H9 (cell line): ENCODE measurements around the gene BTBD7. TPM values are rescaled to one million over a fixed set of nuclear protein-coding genes. Genes with fewer than 3 reads are reported as not detected.

Experiments used
- DNase-seq: peaks from one replicate; pipeline ENCODE4 v3.0.0-alpha.2; 2017
- H2AFZ ChIP-seq: one replicate; pipeline ENCODE4 v1.6.1; 2013; ENCODE audit warnings: mild to moderate bottlenecking, low read length, control low read depth, moderate library complexity
- H2AK5ac ChIP-seq: 2 replicates; pipeline ENCODE4 v1.6.1; 2013; ENCODE audit warnings: low read length, control low read depth, mixed read lengths; ENCODE audit not compliant: insufficient read length
- H2BK120ac ChIP-seq: one replicate; pipeline ENCODE4 v1.6.1; 2013; ENCODE audit warnings: low read depth, mild to moderate bottlenecking, low read length, control low read depth, inconsistent platforms; ENCODE audit not compliant: poor library complexity, severe bottlenecking
- H2BK12ac ChIP-seq: 2 replicates; pipeline ENCODE4 v1.6.1; 2013; ENCODE audit warnings: low read length, control low read depth, mixed read lengths, low read depth; ENCODE audit not compliant: insufficient read length
- H2BK15ac ChIP-seq: 2 replicates; pipeline ENCODE4 v1.6.1; 2013; ENCODE audit warnings: low read depth, low read length, control low read depth
- H2BK20ac ChIP-seq: one replicate; pipeline ENCODE4 v1.6.1; 2013; ENCODE audit warnings: low read depth, mild to moderate bottlenecking, low read length, control low read depth, inconsistent platforms; ENCODE audit not compliant: poor library complexity, severe bottlenecking
- H2BK5ac ChIP-seq: 2 replicates; pipeline ENCODE4 v1.6.1; 2013; ENCODE audit warnings: low read length, control low read depth, mixed read lengths; ENCODE audit not compliant: insufficient read length
- H3K14ac ChIP-seq: 2 replicates; pipeline ENCODE4 v1.6.1; 2013; ENCODE audit warnings: low read length, control low read depth; ENCODE audit not compliant: insufficient read depth
- H3K18ac ChIP-seq: 2 replicates; pipeline ENCODE4 v1.6.1; 2013; ENCODE audit warnings: low read depth, mild to moderate bottlenecking, mixed read lengths, low read length, control low read depth; ENCODE audit not compliant: insufficient read length
- H3K23ac ChIP-seq: 2 replicates; pipeline ENCODE4 v1.6.1; 2013; ENCODE audit warnings: low read length, control low read depth, mixed read lengths, low read depth; ENCODE audit not compliant: insufficient read length
- H3K23me2 ChIP-seq: 2 replicates; pipeline ENCODE4 v1.6.1; 2013; ENCODE audit warnings: low read depth, mild to moderate bottlenecking, mixed read lengths, low read length, control low read depth; ENCODE audit not compliant: insufficient read length, poor library complexity, severe bottlenecking
- H3K27ac ChIP-seq: 2 replicates; pipeline ENCODE4 v1.5.1; 2013; ENCODE audit warnings: low read length, control low read depth, mixed read lengths, low read depth; ENCODE audit not compliant: insufficient read length
- H3K27me3 ChIP-seq: 2 replicates; pipeline ENCODE4 v1.6.1; 2013; ENCODE audit warnings: low read length, control low read depth, inconsistent platforms; ENCODE audit not compliant: insufficient read depth
- H3K4ac ChIP-seq: 2 replicates; pipeline ENCODE4 v1.6.1; 2013; ENCODE audit warnings: low read depth, mild to moderate bottlenecking, control low read depth, inconsistent platforms, low read length, moderate library complexity
- H3K4me1 ChIP-seq: 2 replicates; pipeline ENCODE4 v1.6.1; 2013; ENCODE audit warnings: low read length, control low read depth, inconsistent platforms; ENCODE audit not compliant: insufficient read depth
- H3K4me2 ChIP-seq: 2 replicates; pipeline ENCODE4 v1.6.1; 2013; ENCODE audit warnings: low read length, control low read depth, mixed read lengths; ENCODE audit not compliant: insufficient read length, insufficient read depth
- H3K56ac ChIP-seq: 2 replicates; pipeline ENCODE4 v1.6.1; 2013; ENCODE audit warnings: low read depth, mild to moderate bottlenecking, mixed read lengths, low read length, control low read depth; ENCODE audit not compliant: insufficient read length
- H3K79me1 ChIP-seq: 2 replicates; pipeline ENCODE4 v1.6.1; 2013; ENCODE audit warnings: low read depth, mild to moderate bottlenecking, moderate library complexity, low read length, control low read depth, inconsistent platforms; ENCODE audit not compliant: insufficient read depth, poor library complexity, severe bottlenecking
- H3K79me2 ChIP-seq: 2 replicates; pipeline ENCODE4 v1.6.1; 2013; ENCODE audit warnings: low read length, control low read depth, inconsistent platforms; ENCODE audit not compliant: insufficient read depth
- H3K9ac ChIP-seq: 2 replicates; pipeline ENCODE4 v1.6.1; 2013; ENCODE audit warnings: low read length, control low read depth, mixed read lengths; ENCODE audit not compliant: insufficient read length; ENCODE audit errors: extremely low read depth
- H3K9me3 ChIP-seq: one replicate; pipeline ENCODE4 v1.6.1; 2013; ENCODE audit warnings: low read depth, low read length, inconsistent platforms; ENCODE audit not compliant: control insufficient read depth
- H3T11ph ChIP-seq: one replicate; pipeline ENCODE4 v1.6.1; 2013; ENCODE audit warnings: mild to moderate bottlenecking, low read length, control low read depth, inconsistent platforms
- H4K20me1 ChIP-seq: one replicate; pipeline ENCODE4 v1.6.1; 2013; ENCODE audit not compliant: control insufficient read depth, insufficient read length, insufficient read depth
- H4K5ac ChIP-seq: 2 replicates; pipeline ENCODE4 v1.6.1; 2013; ENCODE audit warnings: low read depth, mild to moderate bottlenecking, mixed read lengths, low read length, control low read depth; ENCODE audit not compliant: insufficient read length
- H4K8ac ChIP-seq: replicated peaks from 2 replicates; pipeline ENCODE4 v1.6.1; 2013; ENCODE audit warnings: low read length, control low read depth, mixed read lengths, low read depth; ENCODE audit not compliant: insufficient read length
- H4K91ac ChIP-seq: 2 replicates; pipeline ENCODE4 v1.6.1; 2013; ENCODE audit warnings: low read depth, mild to moderate bottlenecking, moderate library complexity, mixed read lengths, low read length, control low read depth; ENCODE audit not compliant: insufficient read length
- H3K27ac Mint-ChIP-seq, 3 experiments: 2 replicates in 2 of 3; 3 replicates in 1 of 3; pipeline ENCODE4 v1.8.0; 2020 to 2021; ENCODE audit warnings: mixed read lengths in 3 of 3, mild to moderate bottlenecking in 1 of 3, moderate library complexity in 1 of 3
- H3K27me3 Mint-ChIP-seq: 2 replicates; pipeline ENCODE4 v1.8.0; 2021; ENCODE audit warnings: low read depth, mild to moderate bottlenecking, moderate library complexity, mixed read lengths
- H3K36me3 Mint-ChIP-seq, 3 experiments: 2 replicates in 2 of 3; 3 replicates in 1 of 3; pipeline ENCODE4 v1.8.0; 2020 to 2021; ENCODE audit warnings: low read depth in 3 of 3, mixed read lengths in 3 of 3; ENCODE audit not compliant: insufficient read depth in 1 of 3
- H3K4me1 Mint-ChIP-seq, 2 experiments: 2 replicates each; pipeline ENCODE4 v1.8.0; 2020; ENCODE audit warnings: mixed read lengths in 2 of 2
- H3K4me3 Mint-ChIP-seq, 2 experiments: 2 replicates in 1 of 2; 3 replicates in 1 of 2; pipeline ENCODE4 v1.8.0; 2020 to 2021; ENCODE audit warnings: mild to moderate bottlenecking in 2 of 2, mixed read lengths in 2 of 2, moderate library complexity in 1 of 2
- H3K9me3 Mint-ChIP-seq, 2 experiments: 2 replicates in 1 of 2; 3 replicates in 1 of 2; pipeline ENCODE4 v1.8.0; 2020; ENCODE audit warnings: mild to moderate bottlenecking in 2 of 2, mixed read lengths in 2 of 2, moderate library complexity in 1 of 2
- WGBS: extraction: QIAGEN DNeasy Blood & Tissue Kit; methylation state at CpG from one replicate; pipeline ENCODE4 v1.1.7; 2013; ENCODE audit warnings: missing lambda C conversion rate, low lambda C conversion rate, mixed read lengths; ENCODE audit not compliant: insufficient read length; ENCODE audit errors: extremely low coverage; 5-methylcytosine and 5-hydroxymethylcytosine counted together
- total RNA-seq: library from RNA; stranded (reverse); gene quantifications from 2 replicates; pipeline ENCODE4 v1.2.1, GENCODE V29; 2021
- TF ChIP-seq, protein P1 (sequence below): fragments of 200-600 bp; sonication (generic); conservative IDR thresholded peaks from 3 replicates; pipeline ENCODE4 v1.8.0; 2021; ENCODE audit warnings: antibody characterized with exemption, mild to moderate bottlenecking

The BTBD7 gene
- total RNA-seq, 1 experiment from 2014 or later, result 44.1 TPM

DNA sequence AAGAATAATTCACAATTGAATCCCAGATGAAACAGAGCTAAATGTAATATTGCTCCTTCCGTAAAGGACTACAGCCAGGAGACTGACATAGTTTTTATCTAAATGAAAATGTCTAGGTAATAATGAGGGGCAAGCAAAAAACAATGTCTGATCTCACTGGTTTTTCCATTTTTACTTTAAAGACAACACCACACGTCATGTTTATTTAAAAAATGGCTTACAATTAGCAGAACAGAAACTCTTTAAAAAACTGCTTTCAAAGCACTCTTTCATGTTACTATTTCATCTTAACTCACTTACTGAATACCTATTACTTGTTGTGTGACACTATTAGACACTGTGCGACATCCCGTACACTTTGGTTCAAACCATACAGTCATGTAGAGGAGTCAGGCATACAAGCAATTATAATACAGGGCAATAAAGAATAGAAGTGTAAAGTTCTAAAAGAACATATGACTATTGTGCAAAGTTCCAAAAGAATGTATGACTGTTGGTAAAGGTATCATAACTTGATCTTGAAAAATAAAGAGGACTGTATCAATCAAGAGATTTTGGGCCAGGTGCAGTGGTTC is 9.1 kb downstream of the BTBD7 start:
- H2BK12ac ChIP-seq, result no peak overlapping the region
- peaks cover 0 to 8% (median 0%) of the 10 kb centered on the region in 3 experiments; a peak in 3 of 7 replicates for H3K36me3 Mint-ChIP-seq
- peaks cover 16% of the 10 kb centered on the region; the same call in 1 of the 2 replicates for H3K79me2 ChIP-seq
- no peak for DNase-seq
- no peak overlapping the region for H3K18ac ChIP-seq
- H3T11ph ChIP-seq, result no peak overlapping the region
- no peaks in the 10 kb centered on the region for H3K27me3 ChIP-seq
- peaks cover 13 to 19% of the 10 kb centered on the region in 2 experiments for H3K4me1 Mint-ChIP-seq
- no peak overlapping the region for H3K4me3 Mint-ChIP-seq
- H4K91ac ChIP-seq, result no peak overlapping the region
- no peak overlapping the region for H4K8ac ChIP-seq
- H3K27ac ChIP-seq, result no peak overlapping the region
- no peak overlapping the region for H4K5ac ChIP-seq
- no peak overlapping the region for H3K4ac ChIP-seq
- H2BK20ac ChIP-seq, result no peak overlapping the region
- no peak overlapping the region for H2BK5ac ChIP-seq
- no peak overlapping the region for H3K27ac Mint-ChIP-seq
- no CpG with 5 or more reads among the region's 4 CpGs for WGBS
- no peak overlapping the region for H2BK15ac ChIP-seq
- H2AFZ ChIP-seq, result no peak overlapping the region
- H3K9ac ChIP-seq, result no peak overlapping the region
- peaks cover 2% of the 10 kb centered on the region for H3K23me2 ChIP-seq
- H3K27me3 Mint-ChIP-seq, result no peaks in the 10 kb centered on the region
- no peak overlapping the region for H3K56ac ChIP-seq
- TF ChIP-seq, protein P1, sequence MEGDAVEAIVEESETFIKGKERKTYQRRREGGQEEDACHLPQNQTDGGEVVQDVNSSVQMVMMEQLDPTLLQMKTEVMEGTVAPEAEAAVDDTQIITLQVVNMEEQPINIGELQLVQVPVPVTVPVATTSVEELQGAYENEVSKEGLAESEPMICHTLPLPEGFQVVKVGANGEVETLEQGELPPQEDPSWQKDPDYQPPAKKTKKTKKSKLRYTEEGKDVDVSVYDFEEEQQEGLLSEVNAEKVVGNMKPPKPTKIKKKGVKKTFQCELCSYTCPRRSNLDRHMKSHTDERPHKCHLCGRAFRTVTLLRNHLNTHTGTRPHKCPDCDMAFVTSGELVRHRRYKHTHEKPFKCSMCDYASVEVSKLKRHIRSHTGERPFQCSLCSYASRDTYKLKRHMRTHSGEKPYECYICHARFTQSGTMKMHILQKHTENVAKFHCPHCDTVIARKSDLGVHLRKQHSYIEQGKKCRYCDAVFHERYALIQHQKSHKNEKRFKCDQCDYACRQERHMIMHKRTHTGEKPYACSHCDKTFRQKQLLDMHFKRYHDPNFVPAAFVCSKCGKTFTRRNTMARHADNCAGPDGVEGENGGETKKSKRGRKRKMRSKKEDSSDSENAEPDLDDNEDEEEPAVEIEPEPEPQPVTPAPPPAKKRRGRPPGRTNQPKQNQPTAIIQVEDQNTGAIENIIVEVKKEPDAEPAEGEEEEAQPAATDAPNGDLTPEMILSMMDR, result no peak
- H3K9me3 Mint-ChIP-seq, result no peaks in the 10 kb centered on the region
- H3K23ac ChIP-seq, result no peak overlapping the region
- H2BK120ac ChIP-seq, result no peak overlapping the region
- H3K14ac ChIP-seq, result no peak overlapping the region
- H3K4me1 ChIP-seq, result no peaks in the 10 kb centered on the region; the same call in 1 of the 2 replicates
- no peaks in the 10 kb centered on the region for H3K9me3 ChIP-seq
- H2AK5ac ChIP-seq, result no peak overlapping the region
- H3K79me1 ChIP-seq, result peaks cover 11% of the 10 kb centered on the region
- no peak overlapping the region for H3K4me2 ChIP-seq
- H4K20me1 ChIP-seq, result no peaks in the 10 kb centered on the region
